Activated CD4-positive, alpha-beta T cell treated with anti-CD3 and anti-CD28 coated beads for 24 hours (primary cell): Measurements from ENCODE around the gene MERTK.
"Not testable (repeated sequence)": the region's sequence is repeated elsewhere in the genome, so short reads cannot be mapped to it uniquely, and the experiment has no call there.

Experiments used
- DNase-seq, 2 donors: peaks; one replicate each; pipeline ENCODE4 v3.0.0-alpha.2; 2020; ENCODE audit warnings: low read depth in 2 of 2

The MERTK gene

DNA sequence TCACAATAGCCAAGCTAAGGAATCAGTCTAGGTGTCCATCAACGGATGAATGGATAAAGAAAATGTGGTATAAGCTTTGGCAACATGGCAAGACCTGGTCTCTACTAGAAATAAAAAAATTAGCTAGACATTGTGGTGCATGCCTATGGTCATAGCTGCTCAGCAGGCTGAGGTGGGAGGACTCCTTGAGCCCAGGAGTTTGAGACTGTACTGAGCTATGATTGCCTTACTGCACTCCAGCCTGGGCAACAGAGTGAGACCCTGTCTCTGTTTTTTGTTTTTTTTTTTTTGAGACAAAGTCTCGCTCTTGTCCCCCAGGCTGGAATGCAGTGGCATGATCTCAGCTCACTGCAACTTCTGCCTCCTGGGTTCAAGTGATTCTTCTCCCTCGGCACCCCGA, 11.6 kb downstream of the MERTK start:
- not testable (repeated sequence) for DNase-seq

DNA sequence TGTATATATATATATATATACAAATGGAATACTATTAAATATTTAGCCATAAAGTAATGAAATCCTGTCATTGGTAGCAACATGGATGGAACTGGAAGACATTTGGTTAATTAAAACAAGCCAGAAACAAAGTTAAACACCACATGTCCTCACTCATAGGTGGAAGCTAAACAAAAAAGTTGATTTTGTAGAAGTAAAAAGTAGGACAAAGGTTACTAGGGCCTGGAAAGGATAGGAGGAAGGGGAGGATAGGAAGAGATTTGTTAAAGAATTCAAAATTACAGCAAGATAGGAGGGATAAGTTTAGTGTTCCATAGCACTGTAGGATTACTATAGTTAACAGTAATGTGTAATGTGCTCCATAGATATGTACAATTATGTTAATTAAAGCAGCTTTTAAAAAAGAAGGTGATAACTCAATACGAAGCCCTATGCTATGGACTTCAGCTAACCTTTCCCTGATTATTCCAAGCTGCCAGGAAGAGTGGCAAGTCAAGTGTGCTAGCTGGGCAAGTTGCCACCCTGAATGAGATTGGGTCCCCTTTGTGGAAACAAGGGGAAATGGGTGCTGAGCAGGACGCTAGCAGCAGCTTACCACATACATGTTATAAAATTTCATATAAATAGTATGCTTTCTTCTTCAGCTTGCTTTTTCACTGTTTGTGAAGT, 12.3 kb downstream of the MERTK start:
- no peak for DNase-seq

- not testable (repeated sequence) for DNase-seq
These were observed 13.0 kb downstream of the MERTK start for GRCh38 chr2:111911295-111911977.

DNA sequence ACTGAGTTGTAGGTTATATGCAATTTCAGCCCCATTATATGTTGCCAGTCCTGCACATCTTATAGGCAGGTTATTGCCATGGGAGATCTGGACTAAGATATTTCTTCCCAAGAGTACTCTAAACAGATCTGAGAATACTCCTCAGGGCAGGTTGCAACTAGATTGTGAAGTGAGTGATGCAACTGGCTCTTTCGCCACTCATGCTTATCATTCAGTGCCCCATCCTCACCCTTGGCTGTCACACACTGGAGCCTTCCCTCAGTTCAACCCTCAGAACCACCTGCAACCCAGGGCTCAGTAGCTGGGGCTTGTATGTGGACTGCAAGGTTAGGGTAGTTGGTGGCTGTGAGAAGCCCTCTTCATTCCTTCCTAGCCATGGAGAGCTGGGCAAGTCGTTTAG, 14.1 kb downstream of the MERTK start:
- no peak for DNase-seq

DNA sequence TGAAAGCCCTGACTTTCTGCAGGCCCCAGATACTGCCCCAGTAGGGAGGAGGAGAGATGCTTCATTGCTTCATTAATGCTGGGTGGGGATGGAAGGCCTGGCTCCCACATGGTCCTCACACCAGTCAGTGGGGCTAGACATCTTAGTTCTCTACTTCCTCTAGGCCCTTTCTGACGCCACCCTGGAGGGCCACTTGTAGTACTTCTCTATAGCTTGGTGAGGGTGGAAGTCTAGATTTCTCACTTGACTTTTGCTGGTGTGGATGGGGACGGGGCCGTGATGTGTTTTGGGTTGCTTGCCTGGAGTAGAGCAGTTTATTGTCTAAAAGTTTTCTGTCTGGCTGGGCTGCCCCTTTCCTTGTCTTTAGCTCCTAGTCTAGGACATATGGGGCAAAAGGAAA, 18.7 kb downstream of the MERTK start:
- no peak for DNase-seq

DNA sequence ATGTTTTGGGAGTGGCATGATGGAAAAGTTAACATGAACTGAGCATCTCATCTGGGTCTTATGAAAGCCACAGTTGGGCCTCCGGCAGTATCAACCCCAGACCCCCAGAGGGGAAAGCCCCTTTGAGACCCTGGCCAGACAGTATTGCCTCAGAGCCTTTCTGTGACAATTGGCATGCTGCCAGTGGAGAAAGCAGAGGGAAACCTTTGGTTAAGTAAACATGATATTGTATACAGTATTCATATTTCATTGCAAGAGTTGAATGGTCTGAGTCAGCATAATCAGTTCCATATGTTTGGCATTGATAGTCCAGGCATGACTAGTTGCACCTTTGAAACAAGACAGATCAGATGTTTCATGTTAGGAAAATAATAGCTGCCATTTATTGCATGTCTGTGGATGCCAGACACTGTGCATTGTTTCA, 20.0 kb downstream of the MERTK start:
- DNase-seq: no peak

- no peak for DNase-seq
These were observed 21.0 kb downstream of the MERTK start for GRCh38 chr2:111919365-111919764.

DNA sequence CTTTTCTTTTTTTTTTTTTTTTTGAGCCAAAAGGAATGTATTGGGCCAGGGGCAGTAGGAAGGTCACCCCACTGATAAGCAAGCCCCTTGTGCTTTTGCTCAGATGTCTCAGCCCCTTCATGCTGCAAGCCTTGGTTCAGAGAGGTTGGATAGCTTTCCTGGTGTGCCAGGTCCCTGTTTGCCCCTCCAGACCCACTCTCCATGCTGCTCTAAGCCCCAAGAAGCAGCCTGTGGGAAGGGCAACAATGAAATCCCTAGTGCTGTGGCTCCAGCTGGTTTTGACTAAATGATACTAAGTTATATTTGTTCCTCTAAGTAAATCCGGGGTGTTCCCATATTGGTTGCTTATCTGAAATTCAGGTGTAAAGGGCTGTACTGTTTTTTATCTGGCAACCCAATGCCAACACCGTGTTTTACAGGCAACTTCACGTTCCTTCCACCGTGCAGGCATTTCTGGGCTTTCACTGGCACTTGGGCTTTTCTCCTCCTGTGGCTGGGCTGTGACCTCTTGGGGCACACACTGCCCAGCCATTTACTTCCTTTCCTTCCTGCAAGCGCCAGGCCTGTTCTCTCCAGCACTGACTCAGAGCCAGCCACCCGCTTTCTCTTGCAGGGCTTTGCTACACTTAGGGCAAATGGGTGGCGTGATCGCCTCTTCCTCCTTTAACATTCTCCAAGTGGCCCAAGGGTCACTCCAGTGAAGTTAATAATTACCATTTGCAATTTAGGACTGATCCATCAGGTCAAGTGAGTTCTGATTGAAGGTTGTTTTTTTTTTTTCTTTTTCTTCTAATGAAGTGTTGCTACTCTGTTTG, 21.6 kb downstream of the MERTK start:
- DNase-seq: no peak

DNA sequence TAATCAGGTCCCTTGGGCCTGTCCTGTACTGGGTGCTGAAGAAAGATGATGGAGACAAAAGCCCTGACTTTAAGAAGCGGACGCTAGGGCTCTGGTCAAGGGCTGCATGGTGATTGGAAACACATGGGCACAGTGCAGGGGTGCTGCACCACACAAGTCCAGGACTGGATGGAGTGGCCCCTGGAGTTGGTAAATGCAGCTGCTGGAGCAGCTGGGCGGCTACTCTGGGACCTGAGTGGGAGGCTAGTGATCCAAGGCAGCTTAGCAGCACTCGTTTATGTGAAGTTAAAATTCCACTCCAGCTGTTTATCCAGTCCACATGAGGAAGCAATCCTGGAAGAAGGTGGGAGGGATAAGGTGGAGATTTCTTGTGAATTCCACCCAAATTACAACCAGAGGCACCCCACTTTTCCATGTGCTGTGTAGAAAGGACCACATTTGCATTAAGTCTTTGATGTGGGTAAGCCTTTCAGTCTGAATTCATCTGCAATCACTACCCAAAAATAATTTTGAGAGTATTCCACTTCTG, 24.9 kb downstream of the MERTK start:
- no peak for DNase-seq

DNA sequence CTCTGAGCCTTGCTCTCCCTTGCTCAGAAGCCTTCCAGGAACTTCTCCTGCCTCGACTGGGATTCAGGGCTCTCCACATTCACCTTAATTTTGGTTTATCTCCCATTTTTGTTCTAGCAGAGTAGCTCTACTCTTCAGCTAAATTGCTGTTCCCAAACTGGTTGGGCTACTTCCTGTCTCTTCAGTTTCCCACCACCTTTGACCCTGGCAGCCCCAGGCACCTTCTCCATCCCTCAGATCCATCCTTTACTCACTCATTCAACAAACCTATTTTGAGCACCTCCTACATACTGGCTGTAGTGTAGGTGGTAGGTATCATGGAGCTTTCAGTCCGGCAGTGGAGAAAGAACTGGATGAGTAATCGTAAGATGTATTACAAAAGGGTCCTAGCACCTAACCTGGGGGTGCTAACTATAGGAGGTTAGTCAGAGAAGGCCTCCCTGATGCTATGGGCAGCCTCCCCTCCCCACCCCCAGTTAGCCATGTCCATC, 26.3 kb downstream of the MERTK start:
- no peak for DNase-seq

DNA sequence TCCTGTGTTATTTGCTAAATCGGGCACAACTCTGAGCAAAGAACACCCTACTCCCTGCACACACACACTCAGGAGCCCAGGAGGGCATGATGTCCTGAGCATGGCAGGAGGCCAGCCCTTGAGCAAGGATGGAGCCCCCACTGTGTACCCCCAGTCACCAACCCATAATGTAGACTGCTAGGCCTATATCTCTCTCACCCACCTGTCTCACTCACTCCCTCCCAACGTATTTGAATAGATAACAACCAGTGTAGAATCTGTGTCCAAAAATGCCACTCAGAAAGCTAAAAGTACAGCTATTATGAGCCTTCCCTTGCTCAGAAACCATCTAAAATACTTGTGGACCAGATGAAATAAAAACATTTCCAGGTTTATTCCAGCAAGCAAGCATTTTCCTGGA, 29.3 kb downstream of the MERTK start:
- DNase-seq: no peak

DNA sequence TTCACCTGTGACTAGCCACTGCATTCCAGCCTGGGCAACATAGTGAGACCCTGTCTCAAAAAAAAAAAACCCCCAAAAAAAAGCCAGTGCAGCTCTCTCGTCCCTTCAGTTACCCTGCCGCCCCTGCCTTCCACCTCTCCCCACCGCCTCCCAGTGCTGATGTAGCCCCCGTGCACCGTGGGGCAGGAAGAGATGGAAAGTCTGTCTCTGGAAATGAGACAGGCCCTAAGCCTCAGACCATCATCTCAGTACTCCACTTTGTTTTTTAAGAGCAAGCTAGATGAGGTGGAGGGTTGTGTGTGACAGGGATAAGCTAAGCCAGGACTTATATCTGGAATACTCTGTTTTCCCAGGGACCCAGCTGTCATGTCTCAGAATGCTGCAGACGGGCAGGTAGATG, 32.0 kb downstream of the MERTK start:
- DNase-seq: no peak

DNA sequence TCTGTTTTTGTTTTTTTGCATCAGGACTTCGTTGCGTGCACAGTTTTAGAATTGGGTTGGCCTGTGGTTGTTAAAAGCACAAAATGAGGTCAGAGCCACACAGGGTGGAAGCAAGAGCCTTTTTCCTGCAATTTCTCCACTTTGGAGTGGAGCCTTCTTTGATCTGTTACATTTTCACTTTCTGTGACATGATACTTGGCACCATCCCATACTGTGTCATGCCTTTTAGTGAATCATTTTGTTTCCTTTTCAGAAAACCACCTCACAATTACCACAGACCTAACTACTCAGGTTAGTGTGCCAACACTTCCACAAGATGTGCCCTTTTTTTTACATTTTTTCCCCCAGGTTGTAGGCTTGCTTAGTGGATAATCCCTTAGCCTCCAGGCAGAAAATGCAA, 32.5 kb downstream of the MERTK start:
- no peak for DNase-seq

DNA sequence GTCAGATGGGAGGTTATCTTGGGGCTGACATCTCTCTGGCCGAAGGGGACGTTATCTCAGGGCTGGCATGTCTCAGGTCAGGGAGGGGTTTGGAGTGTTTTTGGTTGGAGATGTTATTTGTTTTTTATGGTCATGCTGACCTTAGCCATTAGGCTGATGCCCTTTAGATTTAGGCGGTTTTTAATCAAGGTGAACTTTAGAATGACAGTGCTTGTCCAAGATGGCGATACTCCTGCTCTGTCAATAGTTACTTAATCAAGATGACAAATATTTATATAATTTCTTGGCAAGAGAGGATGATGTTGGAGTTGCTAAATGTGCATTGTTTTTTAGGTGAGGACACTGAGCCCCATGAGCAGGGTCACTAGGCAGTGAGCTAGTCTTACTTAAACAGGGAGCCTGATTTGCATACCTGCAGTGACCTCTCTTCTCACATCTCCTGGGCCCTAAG, 34.5 kb downstream of the MERTK start:
- DNase-seq: no peak

DNA sequence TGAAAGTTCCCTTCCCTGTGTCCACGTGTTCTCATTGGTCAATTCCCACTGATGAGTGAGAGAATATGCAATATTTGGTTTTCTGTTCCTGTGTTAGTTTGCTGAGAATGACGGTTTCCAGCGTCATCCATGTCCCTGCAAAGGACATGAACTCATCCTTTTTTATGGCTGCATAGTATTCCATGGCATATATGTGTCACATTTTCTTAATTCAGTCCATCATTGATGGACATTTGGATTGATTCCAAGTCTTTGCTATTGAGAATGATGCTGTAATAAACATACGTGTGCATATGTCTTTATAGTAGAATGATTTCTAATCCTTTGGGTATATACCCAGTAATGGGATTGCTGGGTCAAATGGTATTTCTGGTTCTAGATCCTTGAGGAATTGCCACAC, 35.5 kb downstream of the MERTK start:
- not testable (repeated sequence) for DNase-seq

DNA sequence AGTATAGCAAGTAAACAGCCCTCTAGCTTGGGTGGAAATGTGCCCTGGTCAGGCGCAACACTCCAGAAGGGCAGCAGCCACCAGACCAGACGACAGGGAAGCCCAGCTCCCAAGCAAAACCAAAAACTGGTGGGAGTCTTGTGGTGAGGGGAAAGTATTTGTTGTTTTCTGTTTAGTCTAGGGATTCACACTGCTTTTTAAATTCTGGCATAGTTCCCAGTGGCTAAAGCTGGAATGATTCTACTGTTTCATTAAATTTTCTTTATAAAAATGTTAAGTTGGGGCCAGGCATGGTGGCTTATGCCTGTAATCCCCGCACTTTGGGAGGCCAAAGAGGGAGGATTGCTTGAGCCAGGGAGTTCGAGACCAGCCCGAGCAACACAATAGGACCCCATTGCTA, 38.5 kb downstream of the MERTK start:
- no peak for DNase-seq

GRCh38 chr2:111938392-111938791, 40.0 kb downstream of the MERTK start:
- DNase-seq: no peak

DNA sequence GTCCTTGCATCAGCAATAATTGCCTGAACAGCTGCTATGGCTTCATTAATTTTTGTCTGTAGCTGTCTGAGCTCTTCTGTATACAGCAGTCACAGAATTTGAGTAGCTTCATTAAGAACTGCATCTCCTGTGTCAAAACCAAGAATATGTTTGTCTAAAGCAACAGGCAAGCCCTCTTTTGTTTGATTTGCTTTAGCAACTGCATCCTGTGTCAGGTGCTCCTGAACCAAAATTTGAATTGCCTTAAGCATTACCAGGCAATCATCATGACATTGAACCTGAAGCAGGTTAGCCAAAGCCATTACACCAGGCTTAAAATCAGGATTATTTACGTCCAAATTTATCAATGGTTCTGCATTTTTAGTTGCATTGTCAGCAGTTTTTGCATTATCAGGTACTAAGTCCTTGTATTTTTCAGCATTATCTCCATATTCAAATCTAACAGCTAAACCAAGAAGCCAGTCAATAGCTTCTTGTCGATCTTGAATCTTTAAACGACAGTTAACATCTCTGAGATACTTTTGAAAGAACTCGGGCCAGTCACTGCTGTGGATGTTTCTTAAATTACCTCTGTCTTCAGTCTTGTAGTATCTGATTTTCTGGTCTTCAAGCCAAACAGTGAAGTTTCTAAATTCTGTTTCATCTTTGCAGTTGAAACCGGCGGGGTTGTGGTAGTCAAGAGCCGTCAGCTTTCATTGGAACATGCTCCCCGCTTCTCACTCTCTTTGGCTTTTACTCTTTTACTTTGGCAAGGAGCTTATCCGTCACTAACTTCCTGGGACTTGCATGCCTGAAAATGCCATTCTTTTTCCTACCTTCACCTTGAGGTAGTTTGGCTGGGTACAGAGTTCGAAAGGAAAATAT, 42.2 kb downstream of the MERTK start:
- DNase-seq: no peak

GRCh38 chr2:111941531-111941930, 43.1 kb downstream of the MERTK start:
- DNase-seq: no peak

GRCh38 chr2:111944531-111945210, 46.3 kb downstream of the MERTK start:
- no peak for DNase-seq
